NCI-H1694 (cell line): ENCODE results near the gene C3orf70.

Experiments
- DNase-seq: peaks from one replicate; lab custom pipeline; 2025; lab: John Stamatoyannopoulos, UW

The C3orf70 gene, protein sequence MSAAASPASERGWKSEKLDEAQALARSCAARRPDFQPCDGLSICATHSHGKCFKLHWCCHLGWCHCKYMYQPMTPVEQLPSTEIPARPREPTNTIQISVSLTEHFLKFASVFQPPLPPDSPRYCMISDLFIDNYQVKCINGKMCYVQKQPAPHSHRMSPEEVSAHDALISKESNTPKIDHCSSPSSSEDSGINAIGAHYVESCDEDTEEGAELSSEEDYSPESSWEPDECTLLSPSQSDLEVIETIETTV

DNA sequence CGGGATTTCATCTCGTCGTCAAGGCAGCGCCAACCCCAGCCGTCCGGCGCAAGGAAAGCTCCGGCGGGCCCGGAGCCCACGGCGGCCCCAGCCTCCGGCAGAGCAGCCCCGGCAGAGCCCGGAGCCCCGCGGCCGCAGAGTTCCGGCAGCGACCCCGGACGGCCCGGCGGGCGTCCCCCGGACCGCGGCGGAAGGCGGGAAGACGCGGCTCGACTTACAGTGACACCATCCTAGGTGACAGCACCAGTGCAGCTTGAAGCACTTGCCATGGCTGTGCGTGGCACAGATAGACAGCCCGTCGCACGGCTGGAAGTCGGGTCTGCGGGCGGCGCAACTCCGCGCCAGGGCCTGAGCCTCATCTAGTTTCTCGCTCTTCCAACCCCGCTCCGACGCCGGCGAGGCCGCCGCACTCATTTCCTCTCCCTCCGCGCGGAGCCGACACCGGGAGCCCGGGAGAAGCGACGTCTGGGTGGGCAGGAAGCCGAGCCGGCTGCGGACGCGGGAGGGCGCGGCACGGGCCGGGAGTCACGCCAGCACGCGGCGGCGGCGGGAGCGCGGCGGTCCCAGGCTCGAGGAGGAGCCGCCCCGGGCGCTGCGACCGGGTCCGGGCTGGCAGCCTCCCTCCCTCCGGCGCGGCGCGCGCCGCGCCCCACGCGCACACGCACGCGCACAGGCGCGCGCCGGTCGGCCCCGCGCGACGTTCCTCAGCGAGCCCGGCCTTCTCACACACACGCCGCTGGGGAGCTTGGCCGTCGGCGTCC, at the start of gene C3orf70:
Gene C3orf70, minus strand, starts transcription at position 651 of the 761 bp plus-strand sequence. Its CDS starts 237 bp downstream, at position 414.
- DNase-seq: no peak

DNA sequence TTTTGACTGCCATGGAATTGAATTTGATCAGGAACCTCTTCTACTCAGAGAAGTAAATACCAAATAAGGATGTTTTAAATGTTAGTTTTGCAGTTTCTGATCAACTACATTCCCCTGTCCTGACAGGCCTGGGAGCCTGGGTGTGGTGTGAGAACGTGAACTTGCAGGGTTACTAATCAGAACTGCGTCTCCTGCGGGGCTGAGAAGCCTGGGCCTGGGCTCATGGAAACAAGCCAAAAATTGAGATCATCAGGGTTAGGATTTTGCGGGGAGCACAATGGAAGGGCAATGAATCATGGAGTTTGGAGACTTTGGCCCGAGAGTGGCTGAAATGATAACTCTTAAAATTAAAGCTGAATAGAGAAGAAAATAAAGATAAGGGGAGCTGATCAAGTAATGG, 47.8 kb upstream of the C3orf70 start:
- DNase-seq: no peak

DNA sequence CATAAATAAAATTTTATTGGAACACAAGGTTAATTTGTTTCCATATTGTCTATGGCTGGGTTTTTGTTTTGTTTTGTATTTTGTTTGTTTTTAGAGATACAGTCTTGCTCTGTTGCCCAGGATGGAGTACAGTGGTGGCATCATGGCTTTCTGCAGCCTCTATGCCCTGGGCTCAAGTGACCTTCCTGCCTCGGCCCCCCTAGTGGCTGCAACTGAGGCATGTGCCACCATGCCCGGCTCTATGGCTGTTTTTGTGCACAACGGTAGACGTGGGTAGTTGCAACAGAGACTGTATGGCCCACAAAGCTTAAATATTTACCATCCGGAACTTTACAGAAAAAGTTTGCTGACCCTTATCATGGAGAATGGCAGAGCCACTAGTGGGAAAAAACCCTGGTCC, 46.8 kb upstream of the C3orf70 start:
- DNase-seq: no peak

DNA sequence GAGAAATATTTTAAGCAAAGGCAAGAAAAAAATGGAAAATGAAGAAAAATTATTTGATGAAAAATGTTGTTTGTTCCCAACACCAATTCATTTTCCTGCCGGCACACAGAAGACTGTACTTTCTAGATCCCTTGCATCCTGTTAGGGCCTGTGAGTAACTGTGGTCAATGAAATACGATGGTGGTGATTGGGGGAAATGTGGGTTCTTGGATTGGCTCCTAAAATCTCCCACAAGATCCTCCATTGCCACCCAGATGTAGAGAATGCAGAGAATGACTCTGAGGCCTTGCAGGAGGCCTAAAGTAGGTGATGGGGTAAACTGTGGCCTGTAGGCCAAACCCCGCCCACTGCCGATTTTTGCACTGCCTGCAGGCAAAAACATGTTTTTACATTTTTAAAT, 46.3 kb upstream of the C3orf70 start:
- DNase-seq: no peak

DNA sequence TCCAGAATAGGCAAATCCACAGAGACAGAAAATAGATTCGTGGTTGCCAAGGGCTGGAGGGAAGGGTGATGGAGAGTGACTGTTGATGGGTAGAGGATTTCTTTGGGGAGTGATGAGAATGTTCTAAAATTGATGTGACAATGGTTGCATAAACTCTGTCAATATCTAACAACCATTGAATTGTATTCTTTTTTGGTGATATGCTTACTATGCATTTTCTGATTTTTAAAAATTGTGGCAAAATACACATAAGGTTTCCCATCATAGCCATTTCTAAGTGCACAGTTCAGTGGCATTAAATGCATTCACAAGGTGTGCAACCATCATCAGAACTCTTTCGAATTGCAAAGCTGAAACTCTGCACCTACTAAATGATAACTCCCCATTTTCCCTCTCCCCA, 44.2 kb upstream of the C3orf70 start:
- no peak for DNase-seq

DNA sequence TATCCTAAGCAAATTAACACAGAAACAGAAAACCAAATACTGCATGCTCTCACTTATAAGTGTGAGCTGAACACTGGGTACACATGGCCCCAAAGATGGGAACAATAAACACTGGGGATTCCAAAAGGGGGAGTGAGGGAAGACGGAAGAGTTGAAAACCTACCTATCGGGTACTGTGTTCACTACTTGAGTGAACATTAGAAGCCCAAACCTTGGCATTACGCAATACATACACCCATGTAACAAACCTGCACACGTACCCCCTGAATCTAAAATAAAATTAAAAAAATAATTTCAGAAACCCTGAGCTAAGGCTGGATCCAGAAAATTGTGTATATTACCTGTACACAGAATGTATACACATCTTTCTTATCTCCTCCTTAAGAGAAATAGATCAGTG, 42.8 kb upstream of the C3orf70 start:
- no peak for DNase-seq

DNA sequence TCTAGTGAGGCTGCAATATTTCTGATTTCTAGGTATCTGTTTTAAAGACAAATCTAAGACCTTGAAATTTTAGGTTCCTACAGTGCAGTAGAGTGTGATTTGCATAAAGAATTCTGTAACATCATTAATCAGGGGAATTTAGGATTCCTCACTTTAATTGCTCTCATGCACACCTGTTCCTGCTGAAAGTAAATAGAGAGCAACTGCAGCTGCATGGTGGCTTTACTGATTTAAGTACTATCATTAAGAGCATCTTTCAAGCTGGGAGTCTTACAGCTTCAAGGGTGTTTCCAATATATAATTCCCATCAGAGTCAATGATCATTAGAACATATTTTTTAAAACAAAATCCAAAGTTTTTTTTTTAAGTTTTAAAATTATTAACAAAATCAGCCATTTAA, 36.0 kb upstream of the C3orf70 start:
- DNase-seq: no peak

DNA sequence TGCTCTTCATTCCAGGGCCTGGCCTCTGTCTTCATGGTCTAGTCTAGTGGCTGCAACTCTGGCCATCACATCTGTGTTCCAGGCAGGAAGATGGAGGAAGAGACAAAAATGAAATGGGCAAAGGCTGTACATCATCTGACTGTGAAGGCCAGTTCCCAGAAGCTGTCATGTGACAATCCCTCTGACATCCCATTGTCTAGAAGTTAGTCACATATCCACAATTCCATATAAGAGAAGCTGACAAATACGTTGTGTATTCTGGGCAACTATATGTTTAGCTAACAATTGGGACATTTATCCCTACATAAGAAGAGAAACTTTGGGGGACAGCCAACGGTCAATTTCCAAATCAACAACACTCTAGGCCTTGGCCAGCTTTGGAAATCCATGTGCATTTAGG, 34.5 kb upstream of the C3orf70 start:
- DNase-seq: no peak

DNA sequence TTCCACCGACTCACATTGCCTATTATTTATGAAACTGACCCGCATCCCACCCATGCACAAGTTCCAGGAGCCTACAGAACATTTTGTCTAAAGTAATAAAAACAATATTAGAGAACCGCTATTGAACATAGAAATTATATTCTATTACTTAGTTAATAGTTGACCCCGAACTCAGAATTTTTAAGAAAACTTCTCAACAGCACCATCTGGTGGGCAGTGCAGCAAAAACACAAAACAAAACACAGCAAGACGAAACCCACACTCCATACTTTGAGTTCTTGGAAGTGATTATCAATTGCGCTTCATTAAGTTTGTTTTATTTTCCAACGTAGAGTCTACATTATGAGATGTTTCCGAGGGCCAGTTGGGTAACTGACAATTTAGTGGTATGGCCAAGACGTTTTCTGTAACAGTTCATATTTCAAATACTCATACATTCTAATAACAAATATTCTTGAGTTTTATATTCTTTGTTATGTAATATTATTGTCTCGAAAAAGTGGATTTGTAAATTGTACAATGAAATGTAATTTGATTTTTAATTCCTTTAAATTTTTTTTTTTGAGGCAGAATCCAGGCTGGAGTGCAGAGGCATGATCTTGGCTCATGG, 24.0 kb upstream of the C3orf70 start:
- DNase-seq: no peak

DNA sequence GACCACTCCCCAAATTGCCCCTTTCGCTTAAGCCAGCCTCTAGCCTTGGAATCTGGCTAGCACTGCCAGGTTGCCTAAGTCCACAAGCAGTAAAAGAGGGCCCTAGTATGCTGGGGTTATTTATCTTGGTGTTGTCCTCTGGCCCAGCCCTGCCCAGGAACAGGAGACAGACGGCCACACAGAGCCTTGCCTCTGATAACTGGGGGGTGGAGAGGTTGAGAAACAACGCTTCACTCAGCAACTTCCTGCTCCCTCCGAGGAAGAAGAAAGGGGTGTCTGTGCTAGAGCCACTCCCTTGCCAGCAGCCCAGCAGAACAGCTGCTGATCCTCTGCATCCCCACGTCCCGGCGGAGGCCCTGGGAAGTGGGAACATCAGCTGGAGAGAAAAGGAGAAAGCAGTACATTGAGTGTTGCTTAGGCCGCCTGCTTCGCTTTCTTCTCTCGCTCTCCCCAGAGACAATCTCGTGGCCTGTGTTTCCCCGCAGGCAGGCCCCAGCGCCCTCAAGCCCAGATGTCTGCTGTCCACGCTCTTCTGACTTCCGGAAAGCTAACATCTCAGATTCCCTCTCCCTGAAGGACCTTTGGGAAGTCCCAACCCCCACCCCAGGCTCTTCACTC, 22.6 kb upstream of the C3orf70 start:
- DNase-seq: no peak

DNA sequence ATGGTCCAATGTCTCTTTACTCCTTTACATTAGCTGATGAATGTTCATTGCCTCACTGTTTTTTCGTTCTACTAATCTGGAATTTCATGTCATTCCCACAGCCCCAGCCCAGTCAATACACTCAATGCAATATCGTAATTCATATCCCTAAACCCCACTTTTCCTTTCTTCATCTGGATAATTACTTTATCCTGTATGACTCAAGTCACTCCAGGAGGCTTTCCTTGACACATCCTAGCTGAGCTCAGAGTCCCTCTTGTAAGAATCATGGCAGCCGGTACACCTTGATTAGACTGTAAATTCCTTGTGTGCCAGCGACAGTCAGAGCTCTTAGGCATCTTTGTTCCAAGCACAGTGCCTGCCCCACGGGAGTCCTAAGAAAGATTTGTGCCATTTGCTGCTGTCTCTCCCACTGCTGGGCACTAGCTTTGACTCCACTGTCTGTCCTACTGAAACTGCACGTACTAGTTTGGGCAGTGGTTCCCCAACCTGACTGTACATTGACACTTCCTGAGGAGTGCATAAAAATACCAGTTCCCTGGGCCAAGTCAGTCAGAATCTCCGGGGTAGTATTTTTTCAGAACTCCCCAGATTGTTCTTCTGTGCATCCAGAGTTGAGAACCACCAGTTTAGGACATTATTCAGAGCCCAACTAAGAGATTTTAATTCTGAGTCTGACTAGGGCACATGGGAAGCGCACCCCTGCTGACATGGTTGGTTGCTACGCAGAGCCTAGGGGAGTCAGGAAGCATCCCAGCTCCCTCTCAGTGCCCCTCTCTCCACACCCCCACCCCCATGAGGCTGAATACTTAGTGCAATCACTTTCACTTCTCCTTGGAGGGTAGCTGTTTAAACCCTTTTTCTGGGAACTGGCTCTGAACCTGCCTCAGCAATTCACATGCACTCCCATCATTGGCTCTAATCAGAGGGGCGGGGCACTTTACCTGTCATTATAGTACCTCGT, 19.5 kb upstream of the C3orf70 start:
- no peak for DNase-seq

DNA sequence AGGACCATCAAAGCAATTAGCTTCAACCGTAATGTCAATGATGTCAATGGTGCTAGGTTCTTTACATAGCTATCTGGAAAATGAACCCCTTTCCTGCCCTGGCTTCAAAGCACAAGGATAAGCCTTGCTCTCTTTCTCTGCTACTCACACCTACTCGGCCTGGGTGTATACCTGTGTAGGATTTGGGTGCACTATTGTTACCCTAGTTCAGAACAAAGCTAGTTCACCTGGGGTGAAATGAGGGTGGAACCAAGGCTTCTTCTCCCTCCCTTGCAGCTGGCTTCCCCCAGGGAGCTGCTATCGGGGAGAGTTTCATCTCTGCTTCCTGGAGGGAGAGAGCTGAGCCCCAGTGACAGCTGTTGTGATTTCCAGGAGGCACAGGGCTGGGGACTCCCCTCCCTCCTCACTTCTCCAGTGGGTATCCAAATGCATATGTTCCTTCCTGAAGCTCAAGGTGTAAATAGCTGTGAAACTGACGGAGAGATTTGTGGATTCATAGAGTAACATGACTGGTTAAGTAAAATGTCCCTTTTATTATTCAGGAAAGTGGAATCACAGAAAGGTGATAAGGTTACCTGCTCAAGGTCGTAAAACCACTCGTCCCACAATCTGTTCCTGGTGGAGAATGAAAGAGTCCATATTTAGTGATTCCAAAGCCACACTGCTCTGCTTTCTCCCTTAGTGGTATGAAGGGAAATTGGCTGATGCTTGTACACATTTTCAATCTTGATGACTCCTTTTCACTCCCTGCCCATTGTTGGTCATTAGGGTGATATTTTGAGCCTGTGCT, 11.8 kb upstream of the C3orf70 start:
- DNase-seq: peak; percentile 15

DNA sequence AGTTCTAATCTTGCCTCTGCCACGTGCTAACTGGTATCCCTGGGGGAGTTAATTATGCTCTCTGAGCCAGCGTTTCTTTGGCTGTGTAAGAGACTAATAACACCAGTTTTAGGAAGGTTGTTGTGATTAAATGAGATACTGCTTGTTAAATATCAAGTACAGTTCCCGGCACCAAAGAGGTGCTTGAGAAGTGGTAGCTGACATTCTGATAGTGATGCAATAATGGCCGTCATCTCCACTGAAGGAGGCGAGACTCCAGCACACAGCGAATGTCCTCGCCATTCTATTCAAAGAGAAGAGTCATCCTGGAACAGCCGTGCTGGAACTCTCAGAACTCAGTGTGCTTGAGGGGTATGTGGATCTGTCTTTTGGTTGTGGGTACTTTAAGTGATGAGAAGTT, 9.8 kb upstream of the C3orf70 start:
- no peak for DNase-seq

DNA sequence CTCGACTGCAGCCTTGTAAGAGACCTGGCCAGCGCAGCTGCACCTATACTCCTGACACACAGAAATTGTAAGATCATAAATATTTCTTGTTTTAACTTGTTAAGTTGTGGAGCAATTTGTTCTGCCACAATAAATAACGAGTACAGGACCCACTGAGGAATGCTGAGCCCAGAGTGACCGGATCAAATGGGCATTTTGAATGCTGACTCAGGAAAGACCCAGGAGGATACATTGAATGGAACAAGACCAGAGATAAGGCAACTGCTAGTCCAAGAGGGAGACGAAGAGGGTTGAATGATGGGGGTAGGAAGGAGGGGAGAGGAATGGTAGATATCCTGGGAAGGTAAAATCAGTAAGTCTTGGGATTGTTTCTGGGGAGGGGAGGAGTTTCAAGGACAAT, 8.9 kb upstream of the C3orf70 start:
- no peak for DNase-seq

DNA sequence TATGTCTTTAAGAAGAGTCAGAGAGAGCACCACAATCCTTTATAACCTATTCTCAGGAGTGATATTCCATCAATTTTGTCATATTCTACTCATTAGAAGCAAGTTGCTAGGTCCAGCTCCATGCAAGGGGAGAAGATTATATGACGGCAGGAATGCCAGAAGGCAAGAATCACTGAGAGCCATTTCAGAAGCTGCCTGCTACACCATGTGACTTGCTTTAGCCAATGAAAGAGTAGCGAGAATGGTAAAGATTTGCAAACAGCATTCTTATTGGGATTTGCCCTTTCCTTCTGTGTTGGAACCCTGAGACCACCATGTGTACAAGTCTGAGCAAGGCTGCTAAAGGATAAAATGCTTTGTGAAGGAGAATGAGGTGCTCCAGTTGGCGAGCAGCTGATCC, 4.5 kb upstream of the C3orf70 start:
- DNase-seq: no peak

DNA sequence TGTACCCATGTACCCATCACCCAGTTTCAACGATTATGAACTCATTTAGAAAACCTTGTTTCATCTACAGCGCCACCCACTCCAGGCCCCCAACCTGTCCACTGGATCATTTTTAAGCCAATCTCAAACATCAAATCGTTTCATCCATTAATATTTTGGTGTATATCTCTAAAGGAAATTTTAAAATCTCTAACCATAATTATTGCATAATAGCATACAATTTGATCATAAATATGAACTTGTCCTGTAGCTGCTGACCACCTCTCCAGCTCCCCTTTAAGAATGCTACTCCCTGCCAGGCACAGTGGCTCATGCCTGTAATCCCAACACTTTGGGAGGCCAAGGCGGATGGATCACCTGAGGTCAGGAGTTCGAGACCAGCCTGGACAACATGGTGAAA, 2.8 kb upstream of the C3orf70 start:
- no peak for DNase-seq

DNA sequence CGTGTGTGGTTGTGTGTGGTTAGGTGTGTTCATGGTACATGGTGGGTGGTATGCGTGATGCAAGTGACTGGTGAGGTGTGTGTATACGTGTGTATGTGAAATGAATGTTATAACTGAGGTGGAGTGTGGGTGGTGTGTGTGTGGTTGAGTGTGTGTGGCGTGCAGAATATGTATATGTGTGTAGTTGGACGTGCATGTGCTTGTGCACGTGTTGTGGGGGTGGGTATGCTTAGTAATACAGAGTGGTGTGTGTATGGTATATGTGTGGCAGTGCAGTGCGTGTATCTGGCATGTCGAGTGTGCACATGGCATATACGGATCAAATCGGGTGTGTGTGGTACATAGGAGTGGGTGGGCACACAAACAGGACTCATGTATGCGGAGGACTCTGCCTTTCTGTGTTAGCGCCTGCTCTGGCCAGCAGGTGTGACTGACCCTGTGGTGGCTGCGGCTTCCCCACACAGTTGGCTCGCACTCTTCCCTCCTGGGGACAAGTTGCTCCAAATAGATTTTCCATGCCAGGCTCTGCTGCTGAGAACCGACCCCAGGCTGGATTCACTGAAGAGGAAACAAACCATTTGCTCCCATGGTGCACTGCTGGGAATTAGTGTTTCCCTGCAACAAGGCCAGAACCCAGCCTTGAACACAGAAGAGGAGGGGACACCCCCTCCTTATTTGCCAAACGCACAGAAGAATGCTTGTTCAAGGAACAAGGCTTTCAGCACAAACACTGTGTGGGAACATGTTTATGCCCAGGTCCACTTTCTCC, 1.2 kb upstream of the C3orf70 start:
- DNase-seq: no peak

DNA sequence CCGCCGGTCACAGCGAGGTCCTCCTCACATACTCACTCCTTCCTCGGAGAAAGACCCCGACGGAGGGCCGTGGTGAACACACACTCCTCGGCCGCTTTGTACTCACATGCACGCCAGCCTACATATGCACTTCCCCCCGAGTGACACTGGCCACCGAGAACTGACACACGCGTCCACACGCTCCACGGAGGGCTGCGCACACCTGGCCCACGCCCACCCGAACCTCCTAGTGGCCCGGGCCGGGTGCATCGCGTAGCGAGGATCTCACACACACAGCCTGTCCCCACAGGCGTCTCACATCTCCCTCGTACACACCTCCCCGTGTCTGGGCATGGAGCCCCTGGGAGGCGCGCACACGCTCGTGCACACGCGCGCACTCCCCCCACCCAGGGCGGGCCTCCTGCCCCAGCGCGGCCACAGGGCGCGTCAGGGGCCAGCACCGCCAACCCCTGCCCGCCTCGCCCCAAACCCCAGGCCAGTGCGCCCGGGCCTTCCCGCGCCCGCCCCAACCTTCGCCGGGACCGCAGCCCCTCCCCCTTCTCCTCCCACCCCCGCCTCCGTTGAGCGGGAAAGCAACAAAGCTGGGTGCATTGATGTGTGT, 411 bp upstream of the C3orf70 start:
- DNase-seq: no peak

DNA sequence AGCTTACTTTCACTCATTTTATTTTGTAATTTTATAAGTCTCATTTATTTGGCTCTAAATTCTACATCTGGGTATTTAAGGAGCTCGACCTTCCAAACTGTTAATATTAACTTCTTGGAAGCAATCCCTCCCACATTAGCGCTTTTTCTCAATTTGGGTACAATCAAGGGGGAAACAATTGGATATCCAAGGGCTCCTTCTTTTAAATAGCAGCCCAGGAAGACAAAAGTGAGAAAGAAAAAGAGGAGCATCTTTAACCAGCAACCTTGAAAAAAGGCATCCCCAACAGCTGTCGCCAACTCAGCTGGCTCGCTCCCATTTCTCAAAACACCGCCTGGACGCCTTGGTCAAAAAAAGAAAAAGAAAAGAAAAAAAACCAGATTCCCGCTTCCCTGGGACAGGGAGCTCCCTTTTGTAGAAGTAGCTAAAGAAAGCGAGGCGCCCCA, 873 bp downstream of the C3orf70 start:
- no peak for DNase-seq
